ENCODE measurements around the gene ITGA11.

ITGA11 gene

GRCh38 chr15:68369931-68370767 lies 61.8 kb downstream of the ITGA11 start:
- DNase-seq: no peak
- H3K4me3 ChIP-seq (ENCODE audit: low read depth, low read length): no peak overlapping the region
- no peaks in the 10 kb centered on the region for H3K27me3 ChIP-seq (replicated peaks)
- H3K36me3 ChIP-seq (replicated peaks): peaks cover 36% of the 10 kb centered on the region
- TF ChIP-seq, protein P1, sequence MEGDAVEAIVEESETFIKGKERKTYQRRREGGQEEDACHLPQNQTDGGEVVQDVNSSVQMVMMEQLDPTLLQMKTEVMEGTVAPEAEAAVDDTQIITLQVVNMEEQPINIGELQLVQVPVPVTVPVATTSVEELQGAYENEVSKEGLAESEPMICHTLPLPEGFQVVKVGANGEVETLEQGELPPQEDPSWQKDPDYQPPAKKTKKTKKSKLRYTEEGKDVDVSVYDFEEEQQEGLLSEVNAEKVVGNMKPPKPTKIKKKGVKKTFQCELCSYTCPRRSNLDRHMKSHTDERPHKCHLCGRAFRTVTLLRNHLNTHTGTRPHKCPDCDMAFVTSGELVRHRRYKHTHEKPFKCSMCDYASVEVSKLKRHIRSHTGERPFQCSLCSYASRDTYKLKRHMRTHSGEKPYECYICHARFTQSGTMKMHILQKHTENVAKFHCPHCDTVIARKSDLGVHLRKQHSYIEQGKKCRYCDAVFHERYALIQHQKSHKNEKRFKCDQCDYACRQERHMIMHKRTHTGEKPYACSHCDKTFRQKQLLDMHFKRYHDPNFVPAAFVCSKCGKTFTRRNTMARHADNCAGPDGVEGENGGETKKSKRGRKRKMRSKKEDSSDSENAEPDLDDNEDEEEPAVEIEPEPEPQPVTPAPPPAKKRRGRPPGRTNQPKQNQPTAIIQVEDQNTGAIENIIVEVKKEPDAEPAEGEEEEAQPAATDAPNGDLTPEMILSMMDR (IDR thresholded peaks at IDR 0.05; ENCODE audit: low read depth, low read length, missing control alignments): no peak
- H3K27ac ChIP-seq: no peak overlapping the region
- in situ Hi-C loops (cut with HindIII; ENCODE audit: low pct_ligation_motif_present, low sequenced_read_pairs): no loop called here

DNA sequence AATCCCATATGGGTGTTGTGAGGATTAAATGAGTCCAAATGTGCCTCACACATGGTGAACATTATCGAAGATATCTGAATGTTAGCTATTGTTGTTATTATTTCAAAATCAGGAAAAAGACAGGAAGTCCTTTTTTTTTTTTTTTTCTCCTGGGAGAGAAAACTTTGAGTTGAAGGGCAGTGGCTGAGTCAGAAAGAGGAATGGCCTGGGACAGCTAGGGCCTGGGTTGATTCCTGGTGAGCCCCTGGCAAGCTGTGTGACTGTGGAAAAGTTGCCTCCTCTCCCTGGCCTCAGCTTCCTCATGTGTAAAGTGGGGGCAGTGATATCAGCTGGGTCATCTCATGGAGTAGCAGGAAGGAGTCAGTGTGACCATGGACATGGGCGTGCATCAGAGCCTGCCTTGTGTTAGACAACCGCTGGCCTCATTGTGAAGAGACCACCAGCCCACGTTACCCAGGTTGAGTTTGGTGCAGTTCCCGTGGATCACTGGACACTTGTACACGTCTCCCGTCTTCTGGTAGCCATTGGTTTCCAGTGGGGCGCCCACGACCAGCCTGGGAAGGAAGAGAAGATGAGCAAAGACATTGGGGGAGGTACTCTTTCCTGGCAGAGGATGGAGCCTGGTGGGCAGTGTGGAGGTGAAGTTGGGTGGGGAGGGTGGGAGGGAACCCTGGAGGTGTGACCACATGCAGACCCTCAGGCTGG lies 63.1 kb downstream of the ITGA11 start:
- Histone ChIP-seq H3K4me3 (ENCODE audit: low read depth, low read length) (no peak overlapping the region), H3K36me3 (replicated peaks) (peaks cover 36% of the 10 kb centered on the region), H3K27me3 (replicated peaks) (no peaks in the 10 kb centered on the region), H3K27ac (peak overlapping the region; percentile 55)
- no peak for DNase-seq
- in situ Hi-C loops (cut with HindIII; ENCODE audit: low pct_ligation_motif_present, low sequenced_read_pairs): no loop called here
- TF ChIP-seq, protein P1 (IDR thresholded peaks at IDR 0.05; ENCODE audit: low read depth, low read length, missing control alignments): no peak

GRCh38 chr15:68367992-68368391 lies 64.0 kb downstream of the ITGA11 start:
- in situ Hi-C loops (cut with HindIII; ENCODE audit: low pct_ligation_motif_present, low sequenced_read_pairs): no loop called here
- Histone ChIP-seq H3K27ac (peak overlapping the region; percentile 28), H3K27me3 (replicated peaks) (no peaks in the 10 kb centered on the region), H3K36me3 (replicated peaks) (peaks cover 31% of the 10 kb centered on the region), H3K4me3 (ENCODE audit: low read depth, low read length) (no peak overlapping the region)
- DNase-seq: no peak
- TF ChIP-seq, protein P1 (IDR thresholded peaks at IDR 0.05; ENCODE audit: low read depth, low read length, missing control alignments): no peak

- DNase-seq: no peak
- Histone ChIP-seq H3K27ac (no peak overlapping the region), H3K4me3 (ENCODE audit: low read depth, low read length) (no peak overlapping the region), H3K27me3 (replicated peaks) (no peaks in the 10 kb centered on the region), H3K36me3 (replicated peaks) (peaks cover 37% of the 10 kb centered on the region)
- in situ Hi-C loops (cut with HindIII; ENCODE audit: low pct_ligation_motif_present, low sequenced_read_pairs): no loop called here
- TF ChIP-seq, protein P1 (IDR thresholded peaks at IDR 0.05; ENCODE audit: low read depth, low read length, missing control alignments): no peak
Observed at GRCh38 chr15:68367226-68367625, 64.7 kb downstream of the ITGA11 start.

- TF ChIP-seq, protein P1 (IDR thresholded peaks at IDR 0.05; ENCODE audit: low read depth, low read length, missing control alignments): peak; percentile 30
- Histone ChIP-seq H3K27me3 (replicated peaks) (no peaks in the 10 kb centered on the region), H3K4me3 (ENCODE audit: low read depth, low read length) (no peak overlapping the region), H3K36me3 (replicated peaks) (peaks cover 41% of the 10 kb centered on the region), H3K27ac (no peak overlapping the region)
- no peak for DNase-seq
- in situ Hi-C loops (cut with HindIII; ENCODE audit: low pct_ligation_motif_present, low sequenced_read_pairs): no loop called here
Observed at GRCh38 chr15:68366314-68366713, 65.6 kb downstream of the ITGA11 start.

Data from brain microvascular endothelial cell (primary cell).